H1 (cell line): ENCODE data around the gene FBXO34. TPM values are rescaled to one million over a fixed set of nuclear protein-coding genes. Genes with fewer than 3 reads are reported as not detected.

Source experiments
- BRCA1 ChIP-seq: IDR thresholded peaks from 2 replicates; pipeline ENCODE4 v1.6.1; 2012; ENCODE audit warnings: low read depth, low read length, improper control_type of control experiment
- CHD2 ChIP-seq: IDR thresholded peaks from 2 replicates; pipeline ENCODE4 v1.6.1; 2012; ENCODE audit warnings: low read length, improper control_type of control experiment
- E2F6 ChIP-seq: IDR thresholded peaks from 2 replicates; pipeline ENCODE4 v1.6.1; 2012; ENCODE audit warnings: inconsistent platforms
- GABPA ChIP-seq: IDR thresholded peaks from 2 replicates; pipeline ENCODE4 v1.6.1; 2011; ENCODE audit warnings: mild to moderate bottlenecking, low read length, moderate library complexity, borderline replicate concordance; ENCODE audit not compliant: insufficient read depth
- GTF2F1 ChIP-seq: IDR thresholded peaks from 2 replicates; pipeline ENCODE4 v1.6.1; 2012; ENCODE audit warnings: low read depth, low read length, improper control_type of control experiment, borderline replicate concordance
- HDAC2 ChIP-seq, 2 experiments: fragments of 300-600 bp in 1 of 2; sonication (generic) in 1 of 2; IDR thresholded peaks; 2 replicates each; pipeline ENCODE4 v1.6.1; 2011 to 2012; ENCODE audit warnings: low read depth in 2 of 2, low read length in 2 of 2, mild to moderate bottlenecking in 2 of 2, moderate library complexity in 2 of 2, borderline replicate concordance in 1 of 2, inconsistent platforms in 1 of 2
- HDAC6 ChIP-seq: IDR thresholded peaks from one replicate; pipeline ENCODE4 v1.7.1; 2012; ENCODE audit warnings: low read depth, mild to moderate bottlenecking, inconsistent platforms, low read length, moderate library complexity
- KDM1A ChIP-seq: fragments of 200-600, 300-600 bp; sonication (generic); IDR thresholded peaks from 2 replicates; pipeline ENCODE4 v1.7.1; 2016; ENCODE audit warnings: mild to moderate bottlenecking, low read length, borderline replicate concordance
- MAFK ChIP-seq: IDR thresholded peaks from 2 replicates; pipeline ENCODE4 v1.6.1; 2012; ENCODE audit warnings: low read depth, mild to moderate bottlenecking, improper control_type of control experiment, low read length
- NRF1 ChIP-seq: IDR thresholded peaks from 2 replicates; pipeline ENCODE4 v1.6.1; 2011; ENCODE audit warnings: mild to moderate bottlenecking, low read depth, low read length, improper control_type of control experiment
- PHF8 ChIP-seq: fragments of 200-600 bp; sonication (generic); conservative IDR thresholded peaks from 2 replicates; pipeline ENCODE4 v1.7.1; 2012; ENCODE audit warnings: low read depth, mild to moderate bottlenecking, inconsistent platforms, low read length, moderate library complexity
- POLR2AphosphoS5 ChIP-seq: IDR thresholded peaks from 2 replicates; pipeline ENCODE4 v1.6.1; 2011; ENCODE audit warnings: low read depth, low read length
- POU5F1 ChIP-seq: IDR thresholded peaks from 2 replicates; pipeline ENCODE4 v1.6.1; 2011; ENCODE audit warnings: low read depth, mild to moderate bottlenecking, low read length, moderate library complexity
- RBBP5 ChIP-seq: IDR thresholded peaks from 2 replicates; pipeline ENCODE4 v1.7.1; 2012; ENCODE audit warnings: low read depth, mild to moderate bottlenecking, inconsistent platforms, low read length, moderate library complexity, borderline replicate concordance
- RFX5 ChIP-seq: IDR thresholded peaks from 2 replicates; pipeline ENCODE4 v1.6.1; 2011; ENCODE audit warnings: low read depth, low read length, improper control_type of control experiment, borderline replicate concordance
- SIRT6 ChIP-seq: IDR thresholded peaks from one replicate; pipeline ENCODE4 v1.7.1; 2012; ENCODE audit warnings: low read length, inconsistent platforms
- SP2 ChIP-seq: IDR thresholded peaks from 2 replicates; pipeline ENCODE4 v1.6.1; 2012; ENCODE audit warnings: mild to moderate bottlenecking, low read length, inconsistent platforms
- TAF1 ChIP-seq: IDR thresholded peaks from 2 replicates; pipeline ENCODE4 v1.6.1; 2011; ENCODE audit warnings: mild to moderate bottlenecking, low read depth, low read length
- YY1 ChIP-seq: IDR thresholded peaks from 2 replicates; pipeline ENCODE4 v1.6.1; 2011; ENCODE audit warnings: low read depth, mild to moderate bottlenecking, low read length
- polyA plus RNA-seq, 7 experiments: library from polyadenylated mRNA; depleted of rRNA in 3 of 7; stranded (reverse) in 5 of 7; unstranded in 2 of 7; fragments of >200 nt in 5 of 7; fragments of 200-250 nt in 2 of 7; gene quantifications; 1 replicate in 5 of 7; 2 replicates in 1 of 7; 4 replicates in 1 of 7; pipeline versions ENCODE4 v1.2.1 to v1.2.3, GENCODE V29; 2011 to 2013; ENCODE audit warnings: missing spikeins in 2 of 7, mixed read lengths in 2 of 7
- total RNA-seq: library from RNA; stranded (reverse); fragmentation: NEBNext Ultra II Directional; extraction: Animal tissue kit (Norgen Biotek cat#: 25700); gene quantifications from 2 replicates; pipeline ENCODE4 v1.2.1, GENCODE V29; 2021
- TF ChIP-seq, protein P1 (sequence below): IDR thresholded peaks from 2 replicates; pipeline ENCODE4 v1.6.1; 2011; ENCODE audit warnings: low read length, improper control_type of control experiment

The FBXO34 gene
- total and polyA plus RNA-seq, 2 of the 8 experiments (the other 6 are each of a cell fraction or from before 2014, with no cell fraction given), result 7.0 to 14.4 TPM

GRCh38 chr14:55240526-55241178, 30.6 kb upstream of the FBXO34 start (continued):
- TF ChIP-seq TAF1, result no peak
- TF ChIP-seq POU5F1, result no peak
- no peak for TF ChIP-seq HDAC2 (IDR thresholded peaks at IDR 0.05; ENCODE audit: borderline replicate concordance in 1 of 2, low read depth in 2 of 2, low read length in 2 of 2)
- TF ChIP-seq NRF1, result no peak
- TF ChIP-seq SIRT6, result no peak
- TF ChIP-seq HDAC6, result no peak
- TF ChIP-seq GTF2F1, result no peak
- TF ChIP-seq, protein P1, sequence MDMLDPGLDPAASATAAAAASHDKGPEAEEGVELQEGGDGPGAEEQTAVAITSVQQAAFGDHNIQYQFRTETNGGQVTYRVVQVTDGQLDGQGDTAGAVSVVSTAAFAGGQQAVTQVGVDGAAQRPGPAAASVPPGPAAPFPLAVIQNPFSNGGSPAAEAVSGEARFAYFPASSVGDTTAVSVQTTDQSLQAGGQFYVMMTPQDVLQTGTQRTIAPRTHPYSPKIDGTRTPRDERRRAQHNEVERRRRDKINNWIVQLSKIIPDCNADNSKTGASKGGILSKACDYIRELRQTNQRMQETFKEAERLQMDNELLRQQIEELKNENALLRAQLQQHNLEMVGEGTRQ, result 0 out of 2 replicates have a peak, but pooled peaks have one; percentile 22
- TF ChIP-seq POLR2AphosphoS5, result no peak
- no peak for TF ChIP-seq BRCA1
- no peak for TF ChIP-seq RFX5
- TF ChIP-seq KDM1A, result no peak
- peak; percentile 77 for TF ChIP-seq E2F6
- peak; percentile 57; the same call in 1 of the 2 replicates for TF ChIP-seq RBBP5
- no peak for TF ChIP-seq GABPA
- no peak for TF ChIP-seq SP2
- no peak for TF ChIP-seq PHF8
- TF ChIP-seq MAFK, result no peak
- TF ChIP-seq CHD2, result no peak
- TF ChIP-seq YY1, result no peak
- TF ChIP-seq, all 59 proteins: peak for 7
